Mucosa of gallbladder (tissue), 1 donor: ENCODE data around the gene ADGRA3. TPM values are rescaled to one million over a fixed set of nuclear protein-coding genes. Genes with fewer than 3 reads are reported as not detected.

ENCODE experiments used
- DNase-seq: peaks from one replicate; pipeline ENCODE4 v3.0.0-alpha.2; 2020; ENCODE audit warnings: low spot score
- total RNA-seq: library from RNA; stranded (reverse); gene quantifications from one replicate; pipeline ENCODE4 v1.2.1, GENCODE V29; 2021
- donor health status: DM: no; HTN: no; CAD: no.

The ADGRA3 gene
- total RNA-seq, 1 donor from 2014 or later = 26.2 TPM

DNA sequence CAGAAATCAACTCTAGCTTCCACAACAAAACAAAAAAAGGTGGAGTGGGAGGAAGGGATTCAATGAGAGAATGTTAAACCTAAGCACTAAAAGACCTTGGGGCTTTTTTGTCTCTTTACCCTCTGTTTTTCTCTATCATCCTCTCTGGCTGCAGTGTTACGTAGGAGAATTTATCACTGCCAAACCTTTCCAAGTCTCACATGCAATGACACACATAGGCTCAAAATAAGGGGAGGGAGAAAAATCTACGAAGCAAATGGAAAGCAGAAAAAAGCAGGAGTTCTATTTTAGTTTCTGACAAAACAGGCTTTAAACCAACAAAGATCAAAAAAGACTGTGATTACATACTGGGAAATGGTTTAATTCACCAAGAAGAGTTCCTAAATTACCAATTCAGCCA is 152.1 kb downstream of the ADGRA3 start:
- DNase-seq = no peak

DNA sequence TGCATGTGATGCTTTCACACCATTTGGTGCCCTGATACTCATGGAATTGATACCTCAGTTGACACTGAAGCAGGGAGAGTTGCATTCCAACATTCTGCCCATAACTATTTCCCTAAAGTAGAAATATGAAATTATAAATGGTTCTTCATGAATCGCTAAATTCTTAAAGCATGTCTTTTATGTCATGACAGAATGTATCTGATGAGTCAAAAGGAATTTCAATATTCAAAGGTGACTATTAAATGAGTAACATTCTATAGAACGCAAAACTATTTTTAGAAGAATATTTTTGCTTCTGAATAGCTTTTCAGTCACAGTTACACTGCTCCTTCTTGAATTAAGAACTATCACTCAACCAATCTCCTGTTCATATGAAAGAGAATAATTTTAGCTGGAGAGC is 152.8 kb downstream of the ADGRA3 start:
- DNase-seq = no peak

DNA sequence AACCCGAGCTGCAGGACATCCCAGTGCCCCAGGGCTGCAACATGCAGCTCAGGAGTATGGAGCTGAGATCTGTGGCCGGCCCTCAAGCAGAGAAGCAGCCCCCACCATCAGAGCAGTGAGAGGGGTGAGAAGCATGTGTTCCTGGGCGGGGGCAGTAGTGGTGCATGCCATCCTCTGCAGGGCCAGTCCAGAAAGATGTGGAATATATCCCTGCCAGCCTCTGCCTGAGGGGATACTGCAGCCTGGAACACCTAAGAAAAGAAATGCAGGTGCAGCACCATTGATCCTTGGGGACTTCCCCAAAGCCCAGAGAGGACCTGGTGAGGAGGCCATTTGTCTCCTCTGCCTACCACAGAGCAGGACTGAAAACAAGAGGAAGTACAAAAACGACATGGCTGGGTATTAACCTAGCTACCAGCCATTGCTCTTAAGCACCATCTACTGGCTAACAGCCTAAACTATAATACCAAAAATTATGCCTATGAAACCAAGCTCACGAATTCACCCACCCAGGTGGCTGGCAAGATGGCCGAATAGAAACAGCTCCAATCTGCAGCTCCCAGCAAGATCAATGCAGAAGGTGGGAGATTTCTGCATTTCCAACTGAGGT is 158.8 kb downstream of the ADGRA3 start:
- no peak for DNase-seq

DNA sequence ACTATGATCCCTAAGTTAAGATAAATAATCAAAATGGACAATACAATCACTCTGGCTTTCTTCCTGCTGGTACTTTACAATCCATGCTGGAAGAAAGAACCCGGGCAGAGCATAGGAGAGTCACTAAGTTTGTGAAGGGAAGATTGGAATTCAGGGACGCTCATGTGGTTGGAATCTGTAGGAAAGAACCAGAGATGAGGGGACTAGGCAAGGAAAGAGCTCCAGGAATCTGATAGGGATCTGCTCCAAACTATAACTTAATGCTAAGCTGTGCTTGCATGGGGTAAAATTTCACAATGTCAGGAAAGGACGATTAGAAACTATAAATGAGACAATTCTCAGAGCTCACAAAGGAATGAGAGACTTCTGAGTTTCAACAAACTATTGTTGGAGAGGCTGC is 167.5 kb downstream of the ADGRA3 start:
- DNase-seq = no peak

DNA sequence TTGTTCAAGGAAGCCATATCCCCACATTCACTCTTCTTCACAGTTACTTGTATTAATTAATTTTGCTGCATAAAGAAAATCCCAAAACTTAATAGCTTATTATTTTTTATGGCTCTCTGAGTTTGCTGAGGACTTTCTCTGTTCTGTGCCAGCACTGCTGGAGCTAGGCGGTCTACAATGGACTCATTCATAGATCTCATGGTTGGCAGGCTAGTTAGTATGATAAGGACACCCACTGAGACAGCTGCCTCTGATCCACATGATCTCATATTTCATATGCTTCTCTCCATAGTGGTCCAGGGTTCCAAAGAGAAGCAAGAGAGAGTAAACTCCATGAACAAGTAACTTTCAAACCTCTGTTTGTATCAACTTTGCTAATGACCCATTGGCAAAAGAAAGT is 170.2 kb downstream of the ADGRA3 start:
- DNase-seq = no peak

DNA sequence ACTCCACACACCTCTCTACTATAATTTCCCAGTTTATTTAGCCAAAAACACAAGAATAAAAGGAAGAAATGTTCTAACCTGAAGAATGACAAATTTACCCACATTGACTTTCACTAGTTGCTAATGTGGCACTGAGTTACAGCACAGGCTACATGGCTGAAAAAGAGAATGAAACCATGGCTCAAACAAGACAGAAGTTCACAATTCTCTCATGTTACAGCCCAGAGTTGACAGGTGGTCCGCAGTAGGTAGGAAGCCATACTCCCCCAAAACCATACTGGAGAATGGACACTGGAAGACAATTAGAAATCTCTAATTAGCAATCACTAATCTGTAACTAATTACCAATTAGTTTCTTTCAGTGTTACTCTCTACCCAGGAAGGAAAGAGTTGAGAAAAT is 170.8 kb downstream of the ADGRA3 start:
- DNase-seq = no peak

DNA sequence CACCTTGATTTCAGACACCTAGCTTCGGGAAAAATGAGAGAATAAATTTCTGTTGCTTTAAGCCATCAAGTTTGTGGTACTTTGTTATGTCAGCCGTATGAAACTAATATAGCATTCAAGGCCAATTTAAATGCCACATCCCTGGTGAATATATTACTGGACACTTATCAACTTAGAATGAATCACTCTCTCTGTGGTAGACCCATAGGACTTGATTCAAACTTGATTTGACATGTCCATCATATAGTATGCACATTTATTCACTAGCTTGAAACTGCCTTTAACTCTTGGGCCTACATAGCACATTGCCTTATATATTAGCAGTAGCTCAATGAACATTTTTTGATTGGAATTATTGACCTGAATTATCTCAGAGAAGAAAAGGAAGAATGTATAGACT is 172.3 kb downstream of the ADGRA3 start:
- DNase-seq = no peak

DNA sequence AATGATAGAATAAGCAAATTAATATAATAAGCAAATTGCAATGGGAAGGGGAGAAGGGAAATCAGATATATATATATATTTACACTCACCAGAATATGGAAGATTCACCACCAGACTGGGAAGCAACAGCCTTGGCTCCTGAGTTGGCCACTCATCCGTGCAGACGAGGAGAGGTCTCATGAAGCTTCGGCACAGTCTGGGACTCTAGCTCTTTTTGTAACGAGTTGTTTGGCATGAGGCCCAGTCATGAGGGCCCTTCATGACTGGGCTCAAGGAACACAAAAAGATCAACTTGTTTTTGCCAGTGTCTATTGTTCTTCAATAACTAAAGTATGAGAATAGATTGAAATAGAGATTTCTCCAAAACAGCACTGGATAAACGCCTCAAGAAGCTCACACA is 176.4 kb downstream of the ADGRA3 start:
- no peak for DNase-seq

DNA sequence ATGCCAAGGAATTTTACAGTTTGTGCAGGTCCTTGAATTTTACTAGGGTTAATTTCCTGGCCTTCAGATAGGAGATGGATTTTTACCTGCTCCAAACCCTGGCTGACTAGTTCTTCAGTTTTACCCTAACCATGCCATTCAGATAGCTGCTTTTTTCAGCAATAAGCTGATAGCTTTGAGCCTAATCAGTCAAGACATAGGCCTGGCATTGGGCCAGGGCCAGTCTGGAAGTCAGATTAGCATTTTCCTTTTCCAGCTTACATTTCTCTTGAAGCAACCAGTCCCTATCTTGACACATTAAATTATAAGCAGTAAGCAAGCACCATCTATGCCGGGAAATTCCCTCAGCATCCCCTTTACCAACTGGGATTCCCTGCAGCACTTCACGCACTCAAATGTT is 177.1 kb downstream of the ADGRA3 start:
- DNase-seq = no peak

Other genes starting within 250 kb of the ADGRA3 start
- 29.4 TPM for gene GBA3, start 176.9 kb upstream of the ADGRA3 start, total RNA-seq